Neural cell (in vitro differentiated cells): ENCODE data around the gene POU2AF3. TPM values are rescaled to one million over a fixed set of nuclear protein-coding genes. Genes with fewer than 3 reads are reported as not detected.

Source experiments
- H2AFZ ChIP-seq: fragments of 200-600, 300-800 bp; sonication (generic), shearing (Covaris generic); 2 replicates; pipeline ENCODE4 v1.6.0; 2014; ENCODE audit warnings: low read depth, mild to moderate bottlenecking, antibody characterized with exemption, low read length, moderate library complexity
- H3F3A ChIP-seq: fragments of 200-600 bp; shearing (Covaris generic); 2 replicates; pipeline ENCODE4 v1.6.1; 2016; ENCODE audit warnings: mild to moderate bottlenecking, moderate library complexity, mixed read lengths, antibody characterized with exemption, low read length; ENCODE audit not compliant: insufficient read depth, poor library complexity, severe bottlenecking
- H3K27ac ChIP-seq: fragments of 200-600, 300-800 bp; sonication (generic), shearing (Covaris generic); 2 replicates; pipeline ENCODE4 v1.5.1; 2014; ENCODE audit warnings: mild to moderate bottlenecking, low read length, moderate library complexity
- H3K27me3 ChIP-seq: fragments of 300-800, 200-600 bp; sonication (generic), shearing (Covaris generic); 2 replicates; pipeline ENCODE4 v1.6.0; 2014; ENCODE audit warnings: mild to moderate bottlenecking, low read depth, low read length, moderate library complexity; ENCODE audit not compliant: insufficient read depth
- H3K36me3 ChIP-seq: fragments of 300-800, 200-600 bp; sonication (generic), shearing (Covaris generic); 2 replicates; pipeline ENCODE4 v1.5.1; 2014; ENCODE audit warnings: mild to moderate bottlenecking, antibody characterized with exemption, low read length, moderate library complexity; ENCODE audit not compliant: insufficient read depth
- H3K4me2 ChIP-seq: fragments of 300-800, 200-600 bp; sonication (generic), shearing (Covaris generic); 2 replicates; pipeline ENCODE4 v1.6.0; 2014; ENCODE audit warnings: mild to moderate bottlenecking, low read length
- H3K4me3 ChIP-seq: fragments of 300-800, 200-600 bp; sonication (generic), shearing (Covaris generic); 2 replicates; pipeline ENCODE4 v1.5.1; 2014; ENCODE audit warnings: mild to moderate bottlenecking, low read length, moderate library complexity
- H3K79me2 ChIP-seq: fragments of 200-600 bp; shearing (Covaris generic); replicated peaks from 2 replicates; pipeline ENCODE4 v1.6.0; 2014; ENCODE audit warnings: mild to moderate bottlenecking, low read length, moderate library complexity; ENCODE audit not compliant: insufficient read depth
- H3K9ac ChIP-seq: fragments of 300-800, 200-600 bp; sonication (generic), shearing (Covaris generic); 2 replicates; pipeline ENCODE4 v1.6.1; 2016; ENCODE audit warnings: mild to moderate bottlenecking, low read length, mixed read lengths
- H3K9me2 ChIP-seq: fragments of 200-600 bp; shearing (Covaris generic); 2 replicates; pipeline ENCODE4 v1.6.1; 2016; ENCODE audit warnings: mild to moderate bottlenecking, low read length, mixed read lengths; ENCODE audit not compliant: insufficient read depth
- H3K9me3 ChIP-seq: fragments of 200-600, 300-800 bp; sonication (generic), shearing (Covaris generic); 2 replicates; pipeline ENCODE4 v1.6.1; 2016; ENCODE audit warnings: mild to moderate bottlenecking, mixed run types, low read length, moderate library complexity, mixed read lengths
- H4K20me1 ChIP-seq: fragments of 200-600 bp; shearing (Covaris generic); 2 replicates; pipeline ENCODE4 v1.6.1; 2016; ENCODE audit warnings: mild to moderate bottlenecking, mixed run types; ENCODE audit not compliant: insufficient read depth
- EP300 ChIP-seq: fragments of 450-650 bp; conservative IDR thresholded peaks from 2 replicates; pipeline ENCODE4 v1.6.1; 2014; ENCODE audit warnings: antibody characterized with exemption, mild to moderate bottlenecking, moderate library complexity; ENCODE audit not compliant: poor library complexity, severe bottlenecking
- EZH2 ChIP-seq: fragments of 200-600, 300-800 bp; shearing (Covaris generic), sonication (generic); IDR thresholded peaks from 2 replicates; pipeline ENCODE4 v1.6.1; 2014; ENCODE audit warnings: antibody characterized with exemption, low read length, borderline replicate concordance, mild to moderate bottlenecking; ENCODE audit not compliant: insufficient read depth, poor library complexity, severe bottlenecking
- MXI1 ChIP-seq: fragments of 450-650 bp; conservative IDR thresholded peaks from 2 replicates; pipeline ENCODE4 v1.6.1; 2014; ENCODE audit warnings: antibody characterized with exemption, mild to moderate bottlenecking; ENCODE audit not compliant: poor library complexity, severe bottlenecking
- POLR2AphosphoS5 ChIP-seq: IDR thresholded peaks from 2 replicates; pipeline ENCODE4 v1.6.1; 2012
- RAD21 ChIP-seq: fragments of 450-650 bp; conservative IDR thresholded peaks from 2 replicates; pipeline ENCODE4 v1.6.1; 2014; ENCODE audit warnings: antibody characterized with exemption, mild to moderate bottlenecking, moderate library complexity
- SMC3 ChIP-seq: fragments of 450-650 bp; conservative IDR thresholded peaks from 2 replicates; pipeline ENCODE4 v1.6.1; 2014; ENCODE audit warnings: antibody characterized with exemption, mild to moderate bottlenecking, moderate library complexity; ENCODE audit not compliant: poor library complexity
- TAF1 ChIP-seq: IDR thresholded peaks from 2 replicates; pipeline ENCODE4 v1.6.1; 2012; ENCODE audit warnings: low read depth
- polyA plus RNA-seq: library from polyadenylated mRNA; depleted of rRNA; stranded (reverse); fragments of >200 nt; gene quantifications from 2 replicates; pipeline ENCODE4 v1.2.3, GENCODE V29; 2014
- TF ChIP-seq, protein P1 (sequence below): fragments of 450-650 bp; IDR thresholded peaks from 2 replicates; pipeline ENCODE4 v1.5.1; 2014; ENCODE audit warnings: antibody characterized with exemption, mild to moderate bottlenecking, moderate library complexity; ENCODE audit not compliant: poor library complexity, severe bottlenecking
- TF ChIP-seq, protein P2 (sequence below): IDR thresholded peaks from 2 replicates; pipeline ENCODE4 v1.6.1; 2012; ENCODE audit warnings: borderline replicate concordance

Gene POU2AF3
- polyA plus RNA-seq, 1 donor from 2014 or later = not detected

GRCh38 chr11:111282562-111283075, 15.7 kb upstream of the POU2AF3 start:
- H3K79me2 ChIP-seq = no peaks in the 10 kb centered on the region
- no peak overlapping the region for H3K4me2 ChIP-seq
- no peaks in the 10 kb centered on the region for H4K20me1 ChIP-seq
- H3K36me3 ChIP-seq = no peaks in the 10 kb centered on the region
- H3F3A ChIP-seq = no peaks in the 10 kb centered on the region
- no peaks in the 10 kb centered on the region for H3K27me3 ChIP-seq
- no peak overlapping the region for H3K27ac ChIP-seq
- H2AFZ ChIP-seq = no peak overlapping the region
- H3K9me3 ChIP-seq = no peaks in the 10 kb centered on the region
- no peaks in the 10 kb centered on the region for H3K9me2 ChIP-seq
- H3K9ac ChIP-seq = no peak overlapping the region
- TF ChIP-seq POLR2AphosphoS5 = no peak
- TF ChIP-seq, protein P1, sequence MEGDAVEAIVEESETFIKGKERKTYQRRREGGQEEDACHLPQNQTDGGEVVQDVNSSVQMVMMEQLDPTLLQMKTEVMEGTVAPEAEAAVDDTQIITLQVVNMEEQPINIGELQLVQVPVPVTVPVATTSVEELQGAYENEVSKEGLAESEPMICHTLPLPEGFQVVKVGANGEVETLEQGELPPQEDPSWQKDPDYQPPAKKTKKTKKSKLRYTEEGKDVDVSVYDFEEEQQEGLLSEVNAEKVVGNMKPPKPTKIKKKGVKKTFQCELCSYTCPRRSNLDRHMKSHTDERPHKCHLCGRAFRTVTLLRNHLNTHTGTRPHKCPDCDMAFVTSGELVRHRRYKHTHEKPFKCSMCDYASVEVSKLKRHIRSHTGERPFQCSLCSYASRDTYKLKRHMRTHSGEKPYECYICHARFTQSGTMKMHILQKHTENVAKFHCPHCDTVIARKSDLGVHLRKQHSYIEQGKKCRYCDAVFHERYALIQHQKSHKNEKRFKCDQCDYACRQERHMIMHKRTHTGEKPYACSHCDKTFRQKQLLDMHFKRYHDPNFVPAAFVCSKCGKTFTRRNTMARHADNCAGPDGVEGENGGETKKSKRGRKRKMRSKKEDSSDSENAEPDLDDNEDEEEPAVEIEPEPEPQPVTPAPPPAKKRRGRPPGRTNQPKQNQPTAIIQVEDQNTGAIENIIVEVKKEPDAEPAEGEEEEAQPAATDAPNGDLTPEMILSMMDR = no peak
- TF ChIP-seq EZH2 = no peak
- no peak for TF ChIP-seq SMC3
- TF ChIP-seq, protein P2, sequence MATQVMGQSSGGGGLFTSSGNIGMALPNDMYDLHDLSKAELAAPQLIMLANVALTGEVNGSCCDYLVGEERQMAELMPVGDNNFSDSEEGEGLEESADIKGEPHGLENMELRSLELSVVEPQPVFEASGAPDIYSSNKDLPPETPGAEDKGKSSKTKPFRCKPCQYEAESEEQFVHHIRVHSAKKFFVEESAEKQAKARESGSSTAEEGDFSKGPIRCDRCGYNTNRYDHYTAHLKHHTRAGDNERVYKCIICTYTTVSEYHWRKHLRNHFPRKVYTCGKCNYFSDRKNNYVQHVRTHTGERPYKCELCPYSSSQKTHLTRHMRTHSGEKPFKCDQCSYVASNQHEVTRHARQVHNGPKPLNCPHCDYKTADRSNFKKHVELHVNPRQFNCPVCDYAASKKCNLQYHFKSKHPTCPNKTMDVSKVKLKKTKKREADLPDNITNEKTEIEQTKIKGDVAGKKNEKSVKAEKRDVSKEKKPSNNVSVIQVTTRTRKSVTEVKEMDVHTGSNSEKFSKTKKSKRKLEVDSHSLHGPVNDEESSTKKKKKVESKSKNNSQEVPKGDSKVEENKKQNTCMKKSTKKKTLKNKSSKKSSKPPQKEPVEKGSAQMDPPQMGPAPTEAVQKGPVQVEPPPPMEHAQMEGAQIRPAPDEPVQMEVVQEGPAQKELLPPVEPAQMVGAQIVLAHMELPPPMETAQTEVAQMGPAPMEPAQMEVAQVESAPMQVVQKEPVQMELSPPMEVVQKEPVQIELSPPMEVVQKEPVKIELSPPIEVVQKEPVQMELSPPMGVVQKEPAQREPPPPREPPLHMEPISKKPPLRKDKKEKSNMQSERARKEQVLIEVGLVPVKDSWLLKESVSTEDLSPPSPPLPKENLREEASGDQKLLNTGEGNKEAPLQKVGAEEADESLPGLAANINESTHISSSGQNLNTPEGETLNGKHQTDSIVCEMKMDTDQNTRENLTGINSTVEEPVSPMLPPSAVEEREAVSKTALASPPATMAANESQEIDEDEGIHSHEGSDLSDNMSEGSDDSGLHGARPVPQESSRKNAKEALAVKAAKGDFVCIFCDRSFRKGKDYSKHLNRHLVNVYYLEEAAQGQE = no peak
- TF ChIP-seq EP300 = no peak
- no peak for TF ChIP-seq RAD21
- TF ChIP-seq TAF1 = no peak
- TF ChIP-seq MXI1 = no peak
- no peak overlapping the region for H3K4me3 ChIP-seq

GRCh38 chr11:111283945-111284481, 14.3 kb upstream of the POU2AF3 start:
- no peaks in the 10 kb centered on the region for H3F3A ChIP-seq
- H3K79me2 ChIP-seq = no peaks in the 10 kb centered on the region
- H2AFZ ChIP-seq = no peak overlapping the region
- no peak overlapping the region for H3K27ac ChIP-seq
- H3K27me3 ChIP-seq = no peaks in the 10 kb centered on the region
- no peaks in the 10 kb centered on the region for H3K36me3 ChIP-seq
- no peaks in the 10 kb centered on the region for H3K9me3 ChIP-seq
- no peak overlapping the region for H3K9ac ChIP-seq
- no peak overlapping the region for H3K4me2 ChIP-seq
- TF ChIP-seq EZH2 = no peak
- no peak for TF ChIP-seq SMC3
- TF ChIP-seq POLR2AphosphoS5 = no peak
- TF ChIP-seq EP300 = no peak
- TF ChIP-seq, protein P2 = no peak
- no peak for TF ChIP-seq RAD21
- no peak for TF ChIP-seq TAF1
- TF ChIP-seq, protein P1 = no peak
- no peak for TF ChIP-seq MXI1
- H3K4me3 ChIP-seq = no peak overlapping the region
- no peaks in the 10 kb centered on the region for H3K9me2 ChIP-seq
- no peaks in the 10 kb centered on the region for H4K20me1 ChIP-seq
